Stomach (tissue), 4 donors: ENCODE results near the gene APP.
"Not testable (repeated sequence)": the region's sequence is repeated elsewhere in the genome, so short reads cannot be mapped to it uniquely, and the experiment has no call there.

ENCODE experiments used
- EP300 ChIP-seq: sonication (generic); formaldehyde crosslinking; IDR thresholded peaks from one replicate; pipeline ENCODE4 v1.6.1; 2017; ENCODE audit warnings: antibody characterized with exemption
- POLR2AphosphoS5 ChIP-seq, 3 donors: sonication (generic); formaldehyde crosslinking; IDR thresholded peaks; one replicate each; pipeline ENCODE4 v1.6.1; 2016; ENCODE audit warnings: antibody characterized with exemption in 3 of 3
- TF ChIP-seq, protein P1 (sequence below), 7 experiments: fragments of 450-650 bp in 4 of 7; fragments of 200-600 bp in 3 of 7; sonication (generic) in 3 of 7; IDR thresholded peaks; one replicate each; pipeline ENCODE4 v1.5.1; 2016 to 2019; ENCODE audit warnings: antibody characterized with exemption in 7 of 7, control low read depth in 2 of 7, mild to moderate bottlenecking in 1 of 7

DNA sequence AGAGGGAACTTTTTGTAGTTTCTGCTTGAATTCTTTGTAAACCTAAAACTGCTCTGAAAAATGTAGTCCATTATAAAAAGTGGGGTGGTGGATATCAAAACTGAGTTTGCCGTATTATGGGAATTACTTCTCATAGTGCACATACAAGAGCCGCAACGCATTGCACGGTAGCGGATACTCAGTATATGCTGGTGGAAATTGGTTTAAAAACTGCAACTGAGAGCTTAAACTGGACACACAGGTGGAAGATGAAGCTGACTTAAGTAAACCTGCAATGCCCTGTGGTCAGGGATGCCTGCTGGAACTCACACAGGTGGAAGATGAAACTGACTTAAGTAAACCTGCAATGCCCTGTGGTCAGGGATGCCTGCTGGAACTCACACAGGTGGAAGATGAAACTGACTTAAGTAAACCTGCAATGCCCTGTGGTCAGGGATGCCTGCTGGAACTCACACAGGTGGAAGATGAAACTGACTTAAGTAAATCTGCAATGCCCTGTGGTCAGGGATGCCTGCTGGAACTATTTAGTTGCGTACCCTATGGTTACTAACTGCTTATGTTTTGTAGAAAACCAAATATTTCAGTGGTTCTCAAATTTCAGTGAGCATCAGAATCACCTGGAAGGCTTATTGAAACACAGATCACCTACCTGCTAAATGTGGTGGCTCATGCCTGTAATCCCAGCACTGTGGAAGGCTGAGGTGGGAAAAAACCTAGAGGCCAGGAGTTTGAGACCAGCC, 147.8 kb downstream of the APP start:
- TF ChIP-seq, protein P1, sequence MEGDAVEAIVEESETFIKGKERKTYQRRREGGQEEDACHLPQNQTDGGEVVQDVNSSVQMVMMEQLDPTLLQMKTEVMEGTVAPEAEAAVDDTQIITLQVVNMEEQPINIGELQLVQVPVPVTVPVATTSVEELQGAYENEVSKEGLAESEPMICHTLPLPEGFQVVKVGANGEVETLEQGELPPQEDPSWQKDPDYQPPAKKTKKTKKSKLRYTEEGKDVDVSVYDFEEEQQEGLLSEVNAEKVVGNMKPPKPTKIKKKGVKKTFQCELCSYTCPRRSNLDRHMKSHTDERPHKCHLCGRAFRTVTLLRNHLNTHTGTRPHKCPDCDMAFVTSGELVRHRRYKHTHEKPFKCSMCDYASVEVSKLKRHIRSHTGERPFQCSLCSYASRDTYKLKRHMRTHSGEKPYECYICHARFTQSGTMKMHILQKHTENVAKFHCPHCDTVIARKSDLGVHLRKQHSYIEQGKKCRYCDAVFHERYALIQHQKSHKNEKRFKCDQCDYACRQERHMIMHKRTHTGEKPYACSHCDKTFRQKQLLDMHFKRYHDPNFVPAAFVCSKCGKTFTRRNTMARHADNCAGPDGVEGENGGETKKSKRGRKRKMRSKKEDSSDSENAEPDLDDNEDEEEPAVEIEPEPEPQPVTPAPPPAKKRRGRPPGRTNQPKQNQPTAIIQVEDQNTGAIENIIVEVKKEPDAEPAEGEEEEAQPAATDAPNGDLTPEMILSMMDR (IDR thresholded peaks at IDR 0.05) = not testable (repeated sequence)
- not testable (repeated sequence) for TF ChIP-seq POLR2AphosphoS5 (IDR thresholded peaks at IDR 0.05); EP300
